WI38 (cell line): ENCODE results near the gene IL10.

ENCODE experiments used
- H3K4me3 ChIP-seq: 2 replicates; pipeline ENCODE4 v1.5.1; 2011; ENCODE audit warnings: low read depth, mild to moderate bottlenecking, control low read depth, low read length
- TF ChIP-seq, protein P1 (sequence below): IDR thresholded peaks from 2 replicates; pipeline ENCODE4 v1.5.1; 2012; ENCODE audit warnings: low read depth, mild to moderate bottlenecking, control low read depth, low read length

Gene IL10

DNA sequence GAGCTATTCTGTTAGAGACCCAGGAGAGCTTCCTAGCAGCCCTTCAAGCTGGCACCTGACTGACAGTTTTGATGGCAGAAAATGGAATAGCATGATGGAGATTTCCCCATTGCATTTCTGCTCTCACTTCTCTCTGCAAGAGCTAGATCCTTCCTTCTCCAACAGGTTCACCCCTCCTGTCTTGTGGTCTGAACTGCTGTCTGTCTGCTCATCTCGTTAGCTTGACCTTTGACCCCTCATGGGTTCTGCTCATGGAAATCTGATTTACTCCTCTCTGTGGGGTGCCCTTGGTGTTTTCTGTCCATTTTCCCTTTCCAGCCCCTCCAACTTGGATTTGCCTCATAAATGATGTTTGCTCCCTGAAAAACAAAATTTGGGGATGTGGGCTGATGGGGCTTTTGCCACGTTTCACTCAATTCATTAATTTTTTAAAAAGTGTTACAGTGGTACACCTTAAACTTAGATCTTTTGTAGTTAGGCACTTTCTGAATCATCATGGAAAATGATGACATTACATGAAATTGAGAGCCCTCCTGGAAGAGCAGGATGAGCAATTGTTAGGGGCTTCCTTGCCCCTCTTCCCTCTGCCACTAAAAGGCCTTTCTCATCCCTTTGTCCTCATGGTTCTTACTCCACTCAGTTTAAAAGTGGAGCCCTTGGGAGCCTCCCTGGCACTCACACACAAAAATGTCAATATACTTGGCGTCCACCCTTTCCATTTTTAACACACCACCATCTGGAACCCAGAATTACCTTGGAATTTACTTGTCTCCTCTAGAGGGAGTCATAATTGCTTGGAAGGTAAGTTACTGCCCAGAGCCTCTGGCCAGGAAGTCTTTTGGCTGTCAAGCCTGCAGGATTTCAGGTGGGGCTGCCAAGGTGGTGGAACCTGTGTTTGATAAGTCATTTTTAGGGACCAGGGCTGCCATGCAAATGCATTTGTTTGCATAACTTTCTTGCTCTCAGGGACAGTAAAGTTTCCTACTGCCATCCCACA lies 33.6 kb downstream of the IL10 start:
- TF ChIP-seq, protein P1, sequence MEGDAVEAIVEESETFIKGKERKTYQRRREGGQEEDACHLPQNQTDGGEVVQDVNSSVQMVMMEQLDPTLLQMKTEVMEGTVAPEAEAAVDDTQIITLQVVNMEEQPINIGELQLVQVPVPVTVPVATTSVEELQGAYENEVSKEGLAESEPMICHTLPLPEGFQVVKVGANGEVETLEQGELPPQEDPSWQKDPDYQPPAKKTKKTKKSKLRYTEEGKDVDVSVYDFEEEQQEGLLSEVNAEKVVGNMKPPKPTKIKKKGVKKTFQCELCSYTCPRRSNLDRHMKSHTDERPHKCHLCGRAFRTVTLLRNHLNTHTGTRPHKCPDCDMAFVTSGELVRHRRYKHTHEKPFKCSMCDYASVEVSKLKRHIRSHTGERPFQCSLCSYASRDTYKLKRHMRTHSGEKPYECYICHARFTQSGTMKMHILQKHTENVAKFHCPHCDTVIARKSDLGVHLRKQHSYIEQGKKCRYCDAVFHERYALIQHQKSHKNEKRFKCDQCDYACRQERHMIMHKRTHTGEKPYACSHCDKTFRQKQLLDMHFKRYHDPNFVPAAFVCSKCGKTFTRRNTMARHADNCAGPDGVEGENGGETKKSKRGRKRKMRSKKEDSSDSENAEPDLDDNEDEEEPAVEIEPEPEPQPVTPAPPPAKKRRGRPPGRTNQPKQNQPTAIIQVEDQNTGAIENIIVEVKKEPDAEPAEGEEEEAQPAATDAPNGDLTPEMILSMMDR = no peak
- H3K4me3 ChIP-seq = no peak overlapping the region

DNA sequence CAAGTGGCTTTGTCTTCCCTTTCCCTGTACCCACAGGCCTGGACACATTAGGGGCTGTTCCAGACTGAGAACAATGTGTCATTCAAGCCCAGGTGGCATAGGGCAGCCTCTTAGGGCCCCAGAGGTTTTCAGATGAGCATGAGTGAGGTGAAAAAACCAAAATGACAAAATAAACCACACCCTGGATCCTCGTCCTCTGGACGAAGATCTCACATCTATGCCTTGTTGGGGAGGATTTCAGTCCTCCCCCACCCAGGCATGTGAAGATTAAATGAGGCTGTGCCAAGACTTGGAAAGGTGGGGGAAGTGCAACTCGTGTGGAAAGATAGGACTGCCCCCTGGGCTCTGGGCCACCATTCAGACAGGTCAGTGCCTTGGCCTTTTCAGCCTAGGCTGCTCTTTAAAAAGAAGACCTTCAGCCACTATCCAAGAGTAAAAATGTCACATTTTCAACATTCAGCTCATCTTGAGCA lies 34.5 kb downstream of the IL10 start:
- TF ChIP-seq, protein P1 = no peak
- H3K4me3 ChIP-seq = no peak overlapping the region

DNA sequence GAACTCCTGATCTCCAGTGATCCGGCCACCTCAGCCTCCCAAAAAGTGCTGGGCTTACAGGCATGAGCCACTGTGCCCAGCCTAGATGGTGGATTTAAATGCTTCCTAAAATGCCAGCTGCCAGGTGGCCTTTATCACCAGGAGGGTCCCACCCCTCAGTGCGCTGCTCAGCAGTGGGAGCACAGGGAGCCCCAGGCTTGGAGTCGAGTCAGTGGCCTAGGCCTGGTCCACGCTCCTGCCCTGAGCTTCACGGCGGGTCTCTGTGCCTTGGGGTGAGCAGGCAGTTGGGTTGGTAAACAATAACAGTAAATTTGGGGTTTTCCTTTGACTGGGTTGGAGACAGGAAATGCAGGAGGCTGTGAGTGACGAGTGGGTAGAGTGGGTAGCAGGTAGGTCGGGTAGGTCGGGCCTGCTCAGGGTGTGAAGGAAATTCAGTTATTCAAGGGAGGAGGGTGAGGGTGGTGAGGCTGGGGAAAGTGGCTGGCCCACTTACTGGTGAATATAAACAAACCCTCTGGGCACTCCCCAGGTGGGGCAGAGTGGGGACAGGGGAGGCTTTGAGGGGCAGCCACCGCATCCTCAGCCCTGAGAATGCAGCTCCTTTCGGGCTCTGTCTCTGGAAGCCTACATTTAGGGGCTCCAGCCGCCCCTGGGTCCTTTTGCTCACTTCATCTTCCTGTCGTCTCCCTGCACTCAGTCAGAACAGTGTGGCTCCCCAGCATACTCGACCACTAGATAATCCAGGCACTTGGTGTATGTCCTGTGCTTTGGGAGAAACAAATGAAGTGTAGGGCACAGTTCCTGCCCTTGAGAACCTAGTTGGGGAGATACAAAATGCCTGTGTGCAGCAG lies 35.2 kb downstream of the IL10 start:
- TF ChIP-seq, protein P1 = no peak
- H3K4me3 ChIP-seq = no peak overlapping the region

DNA sequence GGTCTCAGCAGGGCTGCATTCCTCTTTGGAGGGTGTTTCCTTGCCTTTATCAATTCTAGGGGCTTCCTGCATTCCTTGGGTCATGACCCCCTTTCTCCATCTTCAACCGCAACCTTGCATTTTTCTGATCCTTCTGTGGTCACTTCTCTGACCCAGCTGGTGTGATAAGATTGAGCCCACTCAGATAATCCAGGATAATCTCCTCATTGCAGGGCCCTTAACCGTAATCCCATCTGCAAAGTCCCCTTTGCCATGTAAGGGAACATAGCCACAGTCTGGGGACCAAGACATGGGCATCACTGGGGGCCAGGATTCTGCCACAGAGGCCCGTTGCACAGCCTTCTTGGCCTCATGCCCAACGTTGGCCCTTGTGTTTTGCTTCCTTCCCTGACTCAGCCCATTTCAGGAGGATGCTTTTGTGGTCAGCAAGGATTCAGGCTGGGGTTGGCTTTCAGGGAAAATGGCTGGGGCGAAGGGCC lies 36.7 kb downstream of the IL10 start:
- no peak overlapping the region for H3K4me3 ChIP-seq
- TF ChIP-seq, protein P1 = no peak

DNA sequence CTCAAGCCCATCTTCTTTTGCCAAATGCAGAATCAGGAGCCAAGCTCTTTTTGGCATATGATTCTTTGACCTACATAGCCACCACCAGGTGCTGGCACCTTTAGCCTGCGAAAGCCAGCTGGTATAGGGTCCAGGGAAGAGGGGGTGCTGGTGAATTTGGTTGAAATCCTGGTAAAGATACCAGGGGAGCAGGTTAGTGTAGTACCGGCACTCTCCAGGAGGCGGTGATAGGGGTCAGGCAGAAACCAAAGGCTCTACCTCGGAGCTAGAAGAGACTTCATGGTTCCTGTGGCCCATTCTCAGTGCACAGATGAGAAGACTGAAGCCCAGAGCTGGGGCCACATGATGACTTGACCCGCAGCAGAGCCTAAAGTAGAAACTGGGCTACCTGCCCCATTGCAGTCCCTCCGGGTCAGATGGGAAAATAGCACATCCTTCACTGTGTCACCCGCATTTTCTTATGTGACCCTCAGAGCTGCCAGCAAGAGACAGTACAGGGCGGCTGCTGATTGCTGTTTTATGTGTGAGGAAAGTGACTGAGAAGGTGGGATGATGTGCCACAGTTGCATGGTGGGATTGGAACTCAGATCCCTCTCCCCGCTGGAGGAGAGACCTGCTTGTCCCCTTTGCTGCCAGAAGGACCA lies 37.7 kb downstream of the IL10 start:
- no peak overlapping the region for H3K4me3 ChIP-seq
- TF ChIP-seq, protein P1 = peak; percentile 98

DNA sequence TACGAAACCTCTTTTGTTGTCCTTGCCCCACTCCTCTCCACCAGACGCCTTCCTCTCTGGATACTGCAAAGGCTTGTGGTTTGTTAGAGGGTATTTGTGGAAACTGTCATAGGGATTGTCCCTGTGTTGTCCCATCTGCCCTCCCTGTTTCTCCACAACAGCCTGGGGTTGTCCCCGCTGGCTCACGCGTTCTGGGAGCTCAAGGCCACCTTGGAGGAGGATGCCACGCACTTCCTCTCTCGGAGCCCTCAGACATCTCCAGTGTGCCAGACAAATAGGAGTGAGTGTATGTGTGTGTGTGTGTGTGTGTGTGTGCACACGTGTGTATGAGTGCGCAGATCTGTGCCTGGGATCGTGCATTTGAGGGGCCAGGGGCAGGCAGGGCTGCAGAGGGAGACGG lies 39.3 kb downstream of the IL10 start:
- TF ChIP-seq, protein P1 = no peak

More for the DNA sequence above, 39.3 kb downstream of the IL10 start:
- no peak overlapping the region for H3K4me3 ChIP-seq
